GM19438 (cell line): ENCODE data around the gene MICAL2.

Experiments used
- ATAC-seq: cut with Tn5 transposase; IDR thresholded peaks from one replicate; pipeline ENCODE4 v1.9.1; 2021; ENCODE audit warnings: low read depth; ENCODE audit not compliant: unreplicated experiment

MICAL2 gene

GRCh38 chr11:12182676-12183541 lies 72.5 kb downstream of the MICAL2 start:
- ATAC-seq, result no peak

DNA sequence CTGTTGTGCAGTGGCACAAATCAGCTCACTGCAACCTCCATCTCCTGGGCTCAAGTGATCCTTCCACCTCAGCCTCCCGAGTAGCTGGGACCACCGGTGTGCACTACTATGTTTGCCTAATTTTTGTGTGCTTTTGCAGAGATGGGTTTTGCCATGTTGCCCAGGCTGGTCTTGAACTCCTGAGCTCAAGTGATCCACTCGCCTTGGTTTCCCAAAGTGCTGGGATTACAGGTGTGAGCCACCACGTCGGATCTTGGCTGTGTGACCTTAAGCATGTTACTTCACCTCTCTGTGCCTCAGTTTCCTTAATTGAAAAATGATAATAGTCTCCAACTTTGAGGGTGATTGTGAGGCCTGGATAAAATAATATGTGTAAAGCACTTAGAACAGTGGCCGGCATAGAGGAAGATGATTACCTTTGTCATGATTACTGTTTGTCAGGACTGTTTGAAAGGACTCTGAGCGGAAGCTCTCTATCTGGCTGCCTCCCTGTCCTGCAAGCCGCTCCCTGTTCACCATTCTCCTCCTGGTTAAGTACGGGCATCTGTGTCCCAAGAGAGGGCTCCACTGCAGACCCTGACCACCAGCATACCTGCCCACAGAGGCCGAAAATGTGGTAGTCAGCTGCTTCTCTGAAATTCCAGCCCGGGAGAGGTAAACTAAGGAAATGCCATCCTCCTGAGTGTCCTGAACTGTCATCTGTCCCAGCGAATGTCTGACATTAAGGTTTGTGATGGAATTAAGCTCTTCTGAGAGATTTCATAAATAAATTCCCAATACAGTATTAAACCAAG lies 73.6 kb downstream of the MICAL2 start:
- ATAC-seq, result no peak

DNA sequence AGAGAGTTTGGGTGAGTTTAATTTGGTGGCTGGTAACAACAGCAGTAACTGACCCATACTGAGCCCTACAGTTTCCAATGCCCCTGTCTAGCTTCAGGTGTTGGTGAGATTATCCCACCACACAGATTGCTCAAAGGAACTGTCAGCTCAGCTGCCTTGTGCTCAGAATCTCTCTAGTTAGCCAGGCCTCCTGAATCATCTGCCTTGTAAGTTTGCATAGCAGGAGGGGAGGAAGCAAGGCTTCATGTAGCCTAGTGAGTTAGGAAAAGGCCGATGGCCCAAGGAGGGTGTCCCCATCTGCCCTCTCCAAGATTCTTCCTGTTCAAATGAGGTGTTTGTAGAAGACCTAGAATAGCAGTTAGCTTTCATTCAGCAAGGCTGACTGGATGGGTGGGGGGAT lies 74.3 kb downstream of the MICAL2 start:
- ATAC-seq, result no peak

DNA sequence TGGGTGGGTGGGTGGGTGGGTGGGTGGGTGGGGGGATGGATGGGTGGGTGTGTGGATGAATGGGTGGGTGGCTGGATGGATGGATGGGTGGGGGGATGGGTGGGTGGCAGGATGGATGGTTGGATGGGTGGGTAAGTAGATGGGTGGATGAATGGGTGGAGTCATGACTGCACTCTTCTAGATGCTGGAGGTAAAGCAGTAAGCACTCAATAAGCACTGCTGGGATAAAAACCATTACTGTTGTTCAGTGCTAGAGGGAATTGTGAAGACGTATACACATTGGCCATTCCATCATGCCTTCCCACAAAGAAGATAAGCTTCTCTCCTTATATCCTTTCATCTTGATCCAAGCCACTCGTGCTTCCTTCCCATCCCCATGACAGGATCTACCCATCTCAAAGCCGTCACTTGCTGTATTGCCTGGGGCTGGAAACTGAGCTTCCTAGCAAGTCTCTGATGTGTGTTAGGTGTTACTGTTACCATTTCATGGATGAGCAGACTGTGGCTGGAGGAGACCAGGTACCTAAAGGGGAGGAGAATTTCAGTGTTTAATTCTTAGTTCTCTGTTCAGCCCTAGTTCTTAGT lies 74.8 kb downstream of the MICAL2 start:
- ATAC-seq, result no peak

DNA sequence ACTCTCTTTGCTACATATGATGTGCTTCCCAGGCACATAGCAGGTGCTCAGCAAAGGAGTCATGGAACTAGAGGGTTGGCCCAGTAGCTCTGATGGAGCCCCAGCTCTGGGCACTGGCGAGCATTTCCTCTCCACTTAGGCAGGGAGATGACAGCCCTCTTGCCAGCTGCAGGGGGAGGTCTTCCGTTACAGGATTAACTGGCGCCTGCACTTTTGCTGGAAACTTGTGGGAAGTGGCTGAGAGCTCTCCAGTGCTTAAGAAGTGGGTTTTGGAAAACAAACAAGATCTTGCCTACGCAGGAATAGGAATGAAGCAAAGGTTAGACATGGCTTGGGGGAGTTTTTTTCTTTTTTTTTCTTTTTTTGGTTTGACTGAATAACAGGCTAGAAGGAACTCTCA lies 75.5 kb downstream of the MICAL2 start:
- no peak for ATAC-seq

GRCh38 chr11:12186701-12187100 lies 76.3 kb downstream of the MICAL2 start:
- ATAC-seq, result no peak

- no peak for ATAC-seq
Measured at GRCh38 chr11:12187399-12187798, 77.0 kb downstream of the MICAL2 start.

DNA sequence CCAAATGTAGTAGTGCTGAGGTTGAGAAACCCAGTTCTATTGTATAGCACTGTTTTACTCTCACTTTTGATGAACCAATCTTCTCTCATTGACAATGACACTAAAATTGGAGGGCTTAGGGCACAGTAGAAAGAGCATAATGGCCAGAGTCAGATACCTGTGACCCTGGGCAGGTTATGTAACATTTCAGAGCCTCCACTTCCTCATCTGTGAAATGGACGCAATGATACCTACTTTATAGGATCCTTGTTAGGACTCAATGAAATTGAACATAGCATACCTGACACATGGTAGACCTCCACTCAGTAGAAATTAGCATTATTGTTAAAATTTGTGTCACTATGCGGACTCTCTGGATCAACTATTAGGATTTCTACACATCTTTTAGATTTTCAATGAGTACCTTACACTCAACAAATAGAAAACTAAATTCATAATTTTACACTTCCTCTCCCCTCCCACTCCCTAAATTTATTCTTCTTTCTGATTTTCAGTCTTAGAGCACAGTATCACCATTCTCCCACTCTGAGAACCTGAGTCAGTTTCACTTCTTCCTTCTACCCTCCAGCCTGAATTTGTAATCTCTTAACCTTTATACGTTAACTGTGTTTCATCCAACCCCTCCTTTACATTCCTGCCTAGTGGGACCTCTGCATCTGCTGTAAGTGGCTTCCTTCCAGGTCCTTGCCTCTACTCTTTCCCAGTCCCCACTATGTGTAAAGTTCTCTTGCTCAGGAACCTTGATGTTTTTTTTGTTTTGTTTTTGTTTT lies 78.3 kb downstream of the MICAL2 start:
- ATAC-seq, result peak; percentile 72

DNA sequence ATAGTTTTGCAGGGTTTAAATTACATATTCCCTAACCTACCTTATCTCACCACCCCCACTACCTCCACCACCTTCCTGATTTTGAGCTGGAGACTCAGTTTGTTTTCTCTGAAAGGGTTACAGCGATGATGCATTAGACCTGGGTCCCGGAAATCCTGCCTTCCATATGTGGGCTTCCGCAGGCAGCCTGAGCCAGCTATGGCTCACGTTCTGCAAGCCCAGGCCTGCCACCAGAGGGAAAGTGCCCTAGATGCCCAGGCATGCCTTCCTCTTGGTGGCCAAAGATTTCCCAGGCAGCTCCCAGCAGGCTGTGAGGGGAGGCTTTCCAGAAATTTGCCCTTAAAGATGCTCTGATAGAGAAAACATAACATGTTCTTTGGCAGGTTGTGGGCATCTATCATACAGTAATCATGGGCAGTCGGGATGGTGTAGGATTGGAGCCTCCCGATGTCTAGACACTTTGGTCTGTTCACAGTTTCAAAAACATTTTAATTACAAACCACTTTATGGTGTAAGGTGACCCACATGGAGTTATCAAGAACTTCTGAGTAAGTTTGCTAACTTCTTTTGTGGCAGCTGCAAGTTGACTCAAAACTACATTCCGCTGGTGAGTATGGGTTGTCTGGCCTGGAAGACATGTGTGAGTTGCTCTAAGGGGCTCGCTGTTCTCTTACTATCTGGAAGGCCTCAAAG lies 79.3 kb downstream of the MICAL2 start:
- ATAC-seq, result no peak

DNA sequence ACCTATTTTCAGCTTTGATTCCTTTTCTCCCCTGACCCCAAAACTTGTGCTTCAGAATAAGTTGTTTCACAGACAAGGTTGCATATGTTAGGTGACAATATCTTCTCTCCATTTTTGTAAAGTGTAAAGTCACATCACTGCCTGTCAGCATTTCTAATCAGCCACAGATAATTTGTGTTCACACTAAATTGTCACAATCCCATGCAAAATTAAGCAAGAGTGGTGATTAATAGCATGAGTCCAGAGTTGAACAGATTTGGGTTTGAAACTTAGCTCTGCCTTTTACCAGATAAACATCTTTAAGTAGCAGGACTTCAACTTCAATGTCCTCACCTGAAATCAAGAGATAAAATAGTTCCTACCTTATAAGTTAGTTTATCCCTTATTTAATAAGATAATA lies 80.1 kb downstream of the MICAL2 start:
- ATAC-seq, result no peak

DNA sequence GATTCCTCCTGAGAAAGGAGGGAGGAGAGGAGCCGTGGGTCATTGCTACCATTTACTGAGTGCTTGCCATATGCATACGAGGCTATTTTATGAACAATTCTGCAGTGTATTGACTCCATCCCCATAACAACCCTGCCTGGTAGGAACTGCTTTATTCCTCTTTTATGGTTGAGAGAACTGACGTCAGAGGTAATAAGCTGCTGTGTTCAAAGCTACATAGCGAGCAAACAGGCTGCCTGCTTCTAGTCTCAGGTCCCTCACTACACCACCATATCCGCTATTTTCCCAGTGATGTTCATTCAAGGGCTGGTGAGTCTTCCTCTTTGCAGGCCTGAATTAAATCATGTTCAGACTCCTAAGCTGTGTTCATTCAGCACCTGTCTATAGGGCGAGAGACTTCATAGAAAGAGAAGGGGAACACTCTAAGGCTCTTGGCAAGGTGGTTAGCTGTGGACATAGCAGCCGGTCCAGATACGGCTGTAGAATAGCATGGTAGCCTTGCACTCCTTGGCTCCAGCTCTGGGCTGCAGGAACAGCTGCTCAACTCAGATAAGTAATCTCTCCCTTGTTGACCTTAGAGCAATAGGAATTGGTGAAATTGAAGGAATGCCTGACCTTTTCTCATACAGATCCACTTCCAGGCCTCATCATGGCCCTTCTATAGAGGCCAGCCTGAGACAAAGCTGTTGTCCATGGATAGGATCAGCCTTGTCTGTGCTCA lies 82.6 kb downstream of the MICAL2 start:
- ATAC-seq, result no peak

DNA sequence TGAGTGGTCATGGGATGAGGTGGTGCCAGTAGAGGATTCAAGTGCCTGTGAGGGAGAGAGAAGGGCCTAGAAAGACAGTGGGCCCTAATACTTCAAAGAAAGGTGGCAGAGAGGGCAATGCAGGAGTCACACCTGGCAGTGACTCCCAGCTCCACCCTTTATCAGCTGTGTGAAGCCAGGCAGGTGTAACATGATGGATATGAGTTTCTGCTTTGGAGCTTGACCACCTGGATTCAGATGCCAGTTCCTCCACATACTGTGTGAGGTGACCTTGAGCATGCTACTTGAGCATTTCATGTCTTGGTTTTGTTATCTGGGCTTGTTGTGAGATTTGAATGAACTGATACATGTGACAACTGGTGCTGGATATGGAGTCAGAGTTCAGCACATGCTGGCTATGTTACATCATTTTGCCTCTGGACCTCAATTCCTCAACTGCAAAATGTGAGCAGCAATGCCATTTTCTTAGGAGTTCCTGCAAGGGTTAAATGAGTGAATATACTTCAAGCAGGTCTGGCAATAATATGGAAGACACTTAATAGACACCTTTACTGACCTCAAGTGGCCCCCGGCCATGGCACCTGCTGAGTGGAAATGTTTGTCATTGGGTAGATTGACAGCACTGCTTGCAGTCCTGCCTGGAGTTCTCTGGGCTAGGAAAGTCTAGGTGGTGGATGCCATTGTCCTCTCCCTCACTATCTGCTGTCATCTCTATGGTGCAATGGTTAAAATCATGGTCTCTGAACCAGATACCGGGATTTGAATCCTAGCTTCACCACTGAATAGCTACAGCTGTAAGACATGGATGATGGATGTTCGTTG lies 83.3 kb downstream of the MICAL2 start:
- no peak for ATAC-seq

- no peak for ATAC-seq
Measured at GRCh38 chr11:12195768-12196167, 85.4 kb downstream of the MICAL2 start.

- no peak for ATAC-seq
Measured at GRCh38 chr11:12196308-12196707, 85.9 kb downstream of the MICAL2 start.

GRCh38 chr11:12196872-12197271 lies 86.5 kb downstream of the MICAL2 start:
- no peak for ATAC-seq

DNA sequence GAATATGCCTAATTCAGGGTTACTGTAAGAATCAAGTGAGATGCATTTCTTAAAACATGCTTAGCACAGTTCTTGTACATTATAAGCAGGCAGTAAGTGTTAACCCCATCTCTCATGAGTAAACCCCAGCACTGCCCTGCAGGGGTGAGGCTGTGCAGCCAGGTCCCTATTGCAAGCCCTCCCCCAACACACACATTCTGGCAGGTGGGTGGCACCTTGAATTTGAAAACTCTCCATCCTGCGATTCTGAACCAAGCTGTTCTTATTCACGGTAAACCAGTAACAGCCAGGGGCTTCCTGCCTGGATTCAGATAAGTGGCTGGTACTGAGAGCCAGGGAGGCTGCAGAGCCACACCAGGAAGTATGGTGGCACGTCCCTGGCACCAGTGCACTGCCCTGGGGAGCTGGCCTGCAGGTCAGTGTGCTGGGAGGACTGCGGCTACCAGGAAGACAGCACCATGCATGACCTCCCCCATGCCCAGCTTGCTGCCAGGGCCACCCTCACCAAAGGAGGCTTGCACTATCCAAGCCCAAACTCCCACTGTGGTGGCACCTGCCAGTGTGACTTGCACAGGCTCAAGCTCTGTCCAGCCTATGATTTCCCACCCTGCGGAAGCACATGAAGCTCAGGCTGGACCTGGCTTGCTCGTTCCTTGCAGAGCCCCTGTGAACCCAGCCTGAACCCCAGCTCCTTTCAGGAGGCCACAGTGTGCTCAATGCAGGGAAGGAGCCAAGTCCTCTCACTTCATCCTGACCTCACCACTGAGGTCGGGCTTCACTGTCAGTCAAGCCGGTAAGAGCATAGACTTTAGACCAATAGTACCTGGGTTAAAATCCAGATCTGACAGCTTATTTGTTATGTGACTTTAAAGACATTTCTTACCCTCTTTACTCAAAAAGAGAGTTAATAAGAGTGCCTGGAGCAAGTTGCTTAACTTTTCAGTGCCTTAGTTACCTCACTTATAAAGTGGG lies 88.1 kb downstream of the MICAL2 start:
- no peak for ATAC-seq

DNA sequence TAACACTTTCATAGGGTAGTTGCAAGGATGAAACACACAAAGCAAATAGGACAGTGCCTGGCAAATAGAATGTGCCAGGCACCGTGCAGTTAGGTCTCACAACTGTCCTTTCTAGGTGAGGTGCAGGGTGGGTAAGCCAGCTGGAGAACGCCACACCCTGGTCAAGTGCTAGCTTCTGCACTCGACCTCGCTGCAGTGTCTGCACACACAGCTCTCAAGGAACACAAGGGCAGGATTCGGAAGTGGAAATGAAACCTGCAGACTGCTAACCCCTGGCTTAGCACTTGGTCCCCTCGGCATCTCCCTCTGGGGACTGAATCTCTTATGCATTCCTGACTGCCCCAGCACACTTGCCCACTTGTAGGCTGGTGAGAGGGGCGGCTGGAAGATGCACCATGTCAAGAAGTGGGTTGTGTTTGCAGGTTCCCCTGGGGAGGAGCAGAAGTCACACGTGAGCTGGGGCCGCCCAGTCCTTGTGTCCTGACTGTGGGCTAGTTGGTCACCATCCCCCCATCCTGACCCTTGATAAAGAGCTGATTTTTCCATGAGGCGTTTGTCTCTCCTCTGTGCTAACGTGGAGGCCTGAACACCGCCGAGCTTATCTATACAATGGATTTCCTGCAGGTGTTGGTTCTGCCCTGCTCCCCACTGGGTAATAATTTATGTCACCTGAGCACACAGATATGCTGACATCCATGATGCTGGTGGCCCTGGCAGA lies 89.0 kb downstream of the MICAL2 start:
- no peak for ATAC-seq
